ENCODE results near the gene RTN4IP1.

RTN4IP1 gene

DNA sequence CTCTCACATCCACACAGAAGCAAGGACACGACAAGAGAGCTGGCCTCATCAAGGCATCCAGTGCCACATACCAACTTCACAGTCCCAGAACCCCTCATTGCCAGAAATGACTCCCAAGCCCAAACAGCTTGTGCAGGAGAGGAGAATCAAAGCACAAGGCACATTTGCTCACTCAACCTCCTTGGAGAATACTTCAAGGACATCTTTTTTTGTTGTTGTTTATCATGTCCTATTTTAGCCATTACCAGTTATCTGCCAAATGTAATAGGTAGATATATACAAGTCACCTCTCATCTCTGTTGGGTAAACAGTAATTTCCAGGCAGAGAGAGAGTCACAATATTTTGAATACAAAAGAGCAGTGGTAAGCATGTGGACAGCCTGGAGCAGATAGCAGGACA lies 47.8 kb downstream of the RTN4IP1 start:
- H3K9me3 ChIP-seq (replicated peaks; ENCODE audit: insufficient read depth, low read length): no peaks in the 10 kb centered on the region
- no peaks in the 10 kb centered on the region for H3K27me3 ChIP-seq (replicated peaks; ENCODE audit: insufficient read depth, low read length)
- no peaks in the 10 kb centered on the region for H3K4me1 ChIP-seq (ENCODE audit: low read length)
- no peak overlapping the region for H3K4me3 ChIP-seq (ENCODE audit: low read length)
- no peak overlapping the region for H3K27ac ChIP-seq (ENCODE audit: low read length)
- no peaks in the 10 kb centered on the region for H3K9me2 ChIP-seq (replicated peaks; ENCODE audit: insufficient read depth, low read length)
- H4K20me1 ChIP-seq (ENCODE audit: insufficient read depth, low read length): no peaks in the 10 kb centered on the region
- no peak overlapping the region for H2AFZ ChIP-seq (ENCODE audit: low read length)
- no peaks in the 10 kb centered on the region for H3F3A ChIP-seq (ENCODE audit: insufficient read depth, low read length)
- no peak overlapping the region for H3K9ac ChIP-seq (ENCODE audit: low read length)
- TF ChIP-seq CTCF (IDR thresholded peaks at IDR 0.05; ENCODE audit: low read length) (no peak), EZH2phosphoT487 (IDR thresholded peaks at IDR 0.05; ENCODE audit: low read length) (no peak), EZH2 (optimal IDR thresholded peaks at IDR 0.05; ENCODE audit: low read depth, low read length) (no peak)
- no peak for DNase-seq
- no peak overlapping the region for H3K4me2 ChIP-seq (ENCODE audit: low read depth, low read length)
- no peaks in the 10 kb centered on the region for H3K36me3 ChIP-seq (replicated peaks; ENCODE audit: insufficient read depth, low read length)
- no peaks in the 10 kb centered on the region for H3K79me2 ChIP-seq (ENCODE audit: low read length)

DNA sequence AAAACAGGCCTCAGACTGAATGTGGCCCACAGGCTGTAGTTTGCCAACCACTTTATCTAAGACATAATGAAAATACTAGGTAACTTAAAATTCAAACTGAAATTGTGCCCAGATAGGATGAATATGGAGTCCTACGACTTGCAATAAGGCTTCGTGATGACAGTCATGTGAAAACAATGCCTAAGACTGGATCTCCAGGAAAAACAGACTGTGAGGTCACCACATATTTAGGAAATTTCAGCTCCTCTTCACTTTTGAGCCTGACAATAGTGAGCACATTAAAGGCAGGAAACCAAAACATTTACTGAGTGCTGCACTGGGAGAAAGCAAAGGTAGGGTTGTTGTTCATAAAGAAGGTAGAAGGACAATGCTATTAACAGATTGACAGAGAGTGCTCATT lies 50.0 kb downstream of the RTN4IP1 start:
- H3K27ac ChIP-seq (ENCODE audit: low read length): no peak overlapping the region
- H3K4me1 ChIP-seq (ENCODE audit: low read length): no peaks in the 10 kb centered on the region
- H3K4me3 ChIP-seq (ENCODE audit: low read length): no peak overlapping the region
- H3F3A ChIP-seq (ENCODE audit: insufficient read depth, low read length): no peaks in the 10 kb centered on the region
- no peak for DNase-seq
- no peaks in the 10 kb centered on the region for H3K9me2 ChIP-seq (replicated peaks; ENCODE audit: insufficient read depth, low read length)
- H3K4me2 ChIP-seq (ENCODE audit: low read depth, low read length): no peak overlapping the region
- no peaks in the 10 kb centered on the region for H4K20me1 ChIP-seq (ENCODE audit: insufficient read depth, low read length)
- H3K27me3 ChIP-seq (replicated peaks; ENCODE audit: insufficient read depth, low read length): no peaks in the 10 kb centered on the region
- no peak for TF ChIP-seq EZH2phosphoT487 (IDR thresholded peaks at IDR 0.05; ENCODE audit: low read length)
- no peak for TF ChIP-seq CTCF (IDR thresholded peaks at IDR 0.05; ENCODE audit: low read length)
- no peak for TF ChIP-seq EZH2 (optimal IDR thresholded peaks at IDR 0.05; ENCODE audit: low read depth, low read length)
- H3K36me3 ChIP-seq (replicated peaks; ENCODE audit: insufficient read depth, low read length): no peaks in the 10 kb centered on the region
- no peaks in the 10 kb centered on the region for H3K79me2 ChIP-seq (ENCODE audit: low read length)
- no peaks in the 10 kb centered on the region for H3K9me3 ChIP-seq (replicated peaks; ENCODE audit: insufficient read depth, low read length)
- no peak overlapping the region for H3K9ac ChIP-seq (ENCODE audit: low read length)
- no peak overlapping the region for H2AFZ ChIP-seq (ENCODE audit: low read length)

DNA sequence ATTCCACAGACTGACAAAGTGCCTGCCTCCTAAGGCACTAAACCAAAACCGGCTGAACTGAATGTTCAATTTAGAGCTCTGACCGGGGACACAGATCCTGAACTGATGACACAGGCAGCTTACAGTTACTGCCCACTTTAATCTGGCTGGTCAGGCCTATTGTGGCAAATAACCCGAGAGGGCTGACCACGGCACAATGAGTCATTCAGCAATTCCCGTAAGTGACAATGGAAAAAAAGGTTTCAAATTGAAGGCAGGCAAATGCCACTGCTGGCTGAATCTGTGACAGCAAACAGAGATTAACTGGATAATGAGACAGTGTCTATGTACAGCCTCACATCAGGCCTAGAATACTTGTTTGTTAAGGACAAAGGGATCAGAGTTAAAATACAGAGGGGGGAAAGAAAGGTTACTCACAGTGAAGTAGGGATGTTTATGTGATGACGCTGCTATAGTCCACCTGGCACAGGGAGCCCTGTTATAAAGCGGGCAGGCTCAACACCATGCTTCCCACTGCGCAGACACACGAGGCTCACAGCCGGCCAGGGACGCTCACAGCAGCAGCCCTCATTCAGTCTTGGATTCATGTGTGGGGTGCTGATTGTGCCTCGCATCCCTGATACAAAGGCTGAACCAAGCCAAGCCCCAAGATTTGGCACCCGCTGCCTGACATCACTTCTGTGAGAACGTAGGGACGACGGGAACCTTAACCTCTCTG lies 54.4 kb downstream of the RTN4IP1 start:
- TF ChIP-seq EZH2 (optimal IDR thresholded peaks at IDR 0.05; ENCODE audit: low read depth, low read length) (no peak), CTCF (IDR thresholded peaks at IDR 0.05; ENCODE audit: low read length) (no peak), EZH2phosphoT487 (IDR thresholded peaks at IDR 0.05; ENCODE audit: low read length) (no peak)
- no peaks in the 10 kb centered on the region for H3F3A ChIP-seq (ENCODE audit: insufficient read depth, low read length)
- no peak overlapping the region for H3K9ac ChIP-seq (ENCODE audit: low read length)
- H4K20me1 ChIP-seq (ENCODE audit: insufficient read depth, low read length): no peaks in the 10 kb centered on the region
- H3K4me2 ChIP-seq (ENCODE audit: low read depth, low read length): no peak overlapping the region
- H3K27ac ChIP-seq (ENCODE audit: low read length): no peak overlapping the region
- H3K79me2 ChIP-seq (ENCODE audit: low read length): no peaks in the 10 kb centered on the region
- H3K9me2 ChIP-seq (replicated peaks; ENCODE audit: insufficient read depth, low read length): no peaks in the 10 kb centered on the region
- H3K9me3 ChIP-seq (replicated peaks; ENCODE audit: insufficient read depth, low read length): no peaks in the 10 kb centered on the region
- no peaks in the 10 kb centered on the region for H3K36me3 ChIP-seq (replicated peaks; ENCODE audit: insufficient read depth, low read length)
- H3K27me3 ChIP-seq (replicated peaks; ENCODE audit: insufficient read depth, low read length): no peaks in the 10 kb centered on the region
- H3K4me1 ChIP-seq (ENCODE audit: low read length): no peaks in the 10 kb centered on the region
- H3K4me3 ChIP-seq (ENCODE audit: low read length): no peak overlapping the region
- DNase-seq: no peak
- no peak overlapping the region for H2AFZ ChIP-seq (ENCODE audit: low read length)

Data from MM.1S (cell line).